ENCODE measurements around the gene FAAP20. TPM values are rescaled to one million over a fixed set of nuclear protein-coding genes. Genes with fewer than 3 reads are reported as not detected.

Gene FAAP20
- total RNA-seq, result 16.6 and 17.9 TPM in 2 replicates

DNA sequence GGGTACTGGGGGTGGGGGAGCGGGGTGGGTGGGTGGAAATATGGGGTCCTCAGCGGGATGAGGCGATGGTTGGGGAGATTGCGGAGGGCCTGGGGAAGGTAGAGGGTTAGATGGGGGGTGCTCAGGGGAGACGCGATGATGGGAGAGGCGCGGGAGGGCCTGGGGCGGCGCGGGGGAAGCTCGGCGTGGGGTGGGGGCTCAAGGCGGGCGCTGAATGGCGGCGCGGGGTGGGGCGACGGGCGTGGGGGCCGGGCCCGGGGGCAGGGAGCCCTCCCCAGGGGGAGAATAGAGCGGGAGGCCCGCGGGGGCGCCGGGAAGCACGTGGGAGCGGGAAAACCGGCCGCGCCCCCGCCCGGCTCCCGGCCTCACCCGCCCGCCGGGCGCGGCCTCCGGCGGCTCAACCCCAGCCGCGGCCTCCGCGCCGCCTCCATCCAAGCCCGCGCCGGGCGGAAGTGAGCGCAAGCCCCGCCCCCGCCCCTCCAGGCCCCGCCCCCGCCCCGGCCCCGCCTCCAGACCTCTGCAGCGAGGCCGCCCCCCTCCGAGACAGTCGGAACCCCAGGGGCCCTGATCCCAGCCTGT, at the start of gene FAAP20:
TSS of gene FAAP20 (minus strand) at position 454 of the 579 bp plus-strand sequence. CDS start at position 431, 23 bp downstream.

DNA sequence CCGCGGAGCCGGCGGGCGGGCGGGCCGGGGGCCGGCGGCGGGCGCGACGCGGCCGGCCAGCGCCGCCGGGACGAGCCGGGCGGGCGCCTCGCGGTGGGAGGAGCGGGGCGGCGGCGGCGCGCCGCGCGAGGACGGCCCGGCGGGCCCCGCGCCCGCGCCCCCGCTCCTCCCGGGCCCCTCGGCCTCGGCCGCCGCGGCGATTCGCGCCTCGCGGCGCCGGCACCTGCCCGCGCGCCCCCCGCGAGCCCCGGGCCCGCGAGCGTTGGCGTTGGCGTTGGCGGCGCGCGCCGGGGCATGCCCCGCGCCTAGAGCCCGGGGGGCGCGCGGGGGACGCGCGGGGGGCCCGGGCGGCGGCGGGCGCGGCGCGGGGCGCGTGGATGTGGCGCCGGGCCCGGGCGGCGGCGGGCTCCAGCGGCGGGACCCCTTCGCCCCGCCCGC, 33.6 kb upstream of the FAAP20 start, which contains the start of gene SKI:
TSS of gene SKI (plus strand) at position 163 of the 438 bp plus-strand sequence. CDS start 448 bp downstream, outside the sequence.

Other genes with a start within 250 kb of the FAAP20 start
- gene CFAP74, start 191.0 kb downstream of the FAAP20 start, total RNA-seq, result not detected in 2 replicates
- not detected in 2 replicates for gene GABRD, start 175.4 kb downstream of the FAAP20 start, total RNA-seq
- 5.8 and 6.1 TPM in 2 replicates for gene PRKCZ, start 144.4 kb downstream of the FAAP20 start, total RNA-seq
- 34.9 and 40.9 TPM in 2 replicates for gene SKI, start 33.5 kb upstream of the FAAP20 start, total RNA-seq
- gene MORN1, start 196.8 kb upstream of the FAAP20 start, total RNA-seq, result 9.0 and 10.4 TPM in 2 replicates
- gene RER1, start 197.1 kb upstream of the FAAP20 start, total RNA-seq, result 112 and 119 TPM in 2 replicates
- 27.7 and 30.1 TPM in 2 replicates for gene PEX10, start 217.8 kb upstream of the FAAP20 start, total RNA-seq